Fibroblast of skin of left quadriceps (primary cell): ENCODE measurements around the gene BLOC1S3.
"Not testable (repeated sequence)": the region's sequence is repeated elsewhere in the genome, so short reads cannot be mapped to it uniquely, and the experiment has no call there.

Experiments
- DNase-seq, 2 experiments: peaks; one replicate each; pipeline ENCODE4 v3.0.0-alpha.2; 2013; ENCODE audit warnings: low read depth in 2 of 2

BLOC1S3 gene

DNA sequence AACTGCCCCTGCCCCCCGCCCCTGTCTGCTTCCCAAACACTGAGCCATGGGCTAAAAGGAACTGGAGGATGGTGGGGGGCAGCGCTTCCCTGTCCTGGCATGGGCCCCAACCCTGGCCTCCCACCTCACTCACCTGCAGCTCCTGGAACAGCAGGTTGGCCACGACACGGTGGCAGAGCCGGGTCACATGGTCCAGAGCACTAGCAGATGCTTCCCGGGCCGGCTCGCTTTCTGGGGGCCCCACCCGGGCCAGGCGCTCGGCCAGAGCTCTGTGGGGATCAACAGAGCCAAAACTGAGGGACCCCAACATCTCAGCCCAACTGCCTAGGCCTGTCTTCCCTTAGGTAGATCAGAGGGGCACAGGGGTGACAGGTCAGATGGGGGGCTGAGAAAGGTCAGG is 46.1 kb downstream of the BLOC1S3 start:
- DNase-seq = no peak

DNA sequence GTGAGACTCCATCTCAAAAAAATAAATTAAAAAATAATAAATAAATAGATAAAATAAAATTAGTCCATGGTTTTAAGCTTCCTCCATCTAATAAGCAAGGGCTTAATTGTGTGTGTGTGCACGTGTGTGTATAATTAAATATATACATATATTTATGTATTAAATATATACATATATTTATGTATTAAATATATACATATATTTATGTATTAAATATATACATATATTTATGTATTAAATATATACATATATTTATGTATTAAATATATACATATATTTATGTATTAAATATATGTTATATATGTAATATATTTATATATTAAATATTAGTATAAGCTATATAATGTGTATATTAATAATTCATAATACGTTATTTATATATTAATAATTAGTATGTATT is 50.5 kb downstream of the BLOC1S3 start:
- DNase-seq = not testable (repeated sequence)
